ENCODE data around the gene MCM5.
"Not testable (repeated sequence)": the region's sequence is repeated elsewhere in the genome, so short reads cannot be mapped to it uniquely, and the experiment has no call there.

DNA sequence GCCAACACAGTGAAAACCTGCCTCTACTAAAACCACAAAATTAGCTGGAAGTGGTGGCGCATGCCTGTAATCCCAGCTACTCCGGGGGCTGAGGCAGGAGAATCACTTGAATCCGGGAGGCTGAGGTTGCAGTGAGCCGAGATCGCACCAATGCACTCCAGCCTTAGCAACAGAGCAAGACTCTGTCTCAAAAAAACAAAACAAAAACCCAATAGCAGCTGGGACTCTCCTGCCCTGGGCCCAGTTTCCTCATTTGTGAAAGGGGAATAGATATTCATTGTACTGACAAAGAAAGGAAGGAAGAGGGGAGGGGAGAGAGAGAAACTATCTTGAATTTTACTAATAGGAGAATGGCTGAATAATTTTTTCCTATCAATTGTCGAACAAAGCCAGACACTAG lies 3.3 kb upstream of the MCM5 start:
- not testable (repeated sequence) for TF ChIP-seq POLR2AphosphoS5 (IDR thresholded peaks at IDR 0.05; ENCODE audit: low read depth, low read length); TAF1 (IDR thresholded peaks at IDR 0.05; ENCODE audit: borderline replicate concordance, low read depth, low read length); POLR2A (IDR thresholded peaks at IDR 0.05; ENCODE audit: low read depth, low read length)
